HG03571 (cell line): ENCODE results near the gene FAHD2A.
"Not testable (repeated sequence)": the region's sequence is repeated elsewhere in the genome, so short reads cannot be mapped to it uniquely, and the experiment has no call there.

Experiments used
- ATAC-seq: cut with Tn5 transposase; IDR thresholded peaks from one replicate; pipeline ENCODE4 v1.9.1; 2021; ENCODE audit not compliant: unreplicated experiment

FAHD2A gene, protein sequence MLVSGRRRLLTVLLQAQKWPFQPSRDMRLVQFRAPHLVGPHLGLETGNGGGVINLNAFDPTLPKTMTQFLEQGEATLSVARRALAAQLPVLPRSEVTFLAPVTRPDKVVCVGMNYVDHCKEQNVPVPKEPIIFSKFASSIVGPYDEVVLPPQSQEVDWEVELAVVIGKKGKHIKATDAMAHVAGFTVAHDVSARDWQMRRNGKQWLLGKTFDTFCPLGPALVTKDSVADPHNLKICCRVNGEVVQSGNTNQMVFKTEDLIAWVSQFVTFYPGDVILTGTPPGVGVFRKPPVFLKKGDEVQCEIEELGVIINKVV

DNA sequence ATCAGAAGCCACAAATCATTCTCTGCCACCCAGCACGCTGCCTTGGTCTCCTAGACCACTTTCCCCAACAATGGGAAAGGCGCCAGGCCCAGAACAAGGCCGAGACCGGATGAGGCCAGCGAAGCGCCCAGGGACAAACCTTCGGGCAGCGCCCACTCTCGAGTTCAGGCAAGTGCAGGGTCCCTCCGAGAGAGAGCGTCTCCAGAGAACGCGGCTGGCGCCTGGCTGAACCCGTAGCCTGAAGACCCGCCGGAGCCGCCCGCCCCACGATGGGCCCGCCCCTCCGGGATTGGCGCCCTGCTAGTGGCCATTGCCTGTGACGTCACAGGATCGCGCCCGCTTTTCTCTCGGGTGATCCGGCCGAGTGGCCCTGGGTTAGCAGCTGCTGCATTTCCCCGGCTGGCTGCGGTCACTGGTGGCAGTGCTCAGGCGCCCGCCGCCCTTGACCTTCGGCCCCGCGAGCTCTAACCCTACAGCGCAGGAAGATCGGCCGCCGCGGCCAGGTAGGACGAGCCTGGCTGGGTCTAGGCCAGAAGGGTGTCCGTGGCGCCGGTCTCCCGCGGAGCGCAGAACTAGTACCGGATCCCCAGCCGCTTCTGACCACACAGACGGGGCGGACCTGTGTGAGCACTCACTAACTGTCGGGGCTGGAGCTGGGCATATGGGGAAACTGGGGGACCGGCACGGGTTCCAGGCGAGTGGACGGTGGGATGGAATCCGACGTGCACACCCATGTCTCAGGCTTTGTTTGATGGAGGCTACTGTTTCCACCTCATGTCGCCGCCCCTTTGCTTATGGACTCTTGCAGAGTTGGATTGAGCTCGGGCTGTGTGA is at the start of gene FAHD2A:
Gene FAHD2A, plus strand, starts transcription at position 339 of the 834 bp plus-strand sequence. CDS start 2,851 bp downstream, outside the sequence.
- peak; percentile 92 for ATAC-seq

GRCh38 chr2:95353055-95353575 is 49.4 kb upstream of the FAHD2A start:
- ATAC-seq: no peak

DNA sequence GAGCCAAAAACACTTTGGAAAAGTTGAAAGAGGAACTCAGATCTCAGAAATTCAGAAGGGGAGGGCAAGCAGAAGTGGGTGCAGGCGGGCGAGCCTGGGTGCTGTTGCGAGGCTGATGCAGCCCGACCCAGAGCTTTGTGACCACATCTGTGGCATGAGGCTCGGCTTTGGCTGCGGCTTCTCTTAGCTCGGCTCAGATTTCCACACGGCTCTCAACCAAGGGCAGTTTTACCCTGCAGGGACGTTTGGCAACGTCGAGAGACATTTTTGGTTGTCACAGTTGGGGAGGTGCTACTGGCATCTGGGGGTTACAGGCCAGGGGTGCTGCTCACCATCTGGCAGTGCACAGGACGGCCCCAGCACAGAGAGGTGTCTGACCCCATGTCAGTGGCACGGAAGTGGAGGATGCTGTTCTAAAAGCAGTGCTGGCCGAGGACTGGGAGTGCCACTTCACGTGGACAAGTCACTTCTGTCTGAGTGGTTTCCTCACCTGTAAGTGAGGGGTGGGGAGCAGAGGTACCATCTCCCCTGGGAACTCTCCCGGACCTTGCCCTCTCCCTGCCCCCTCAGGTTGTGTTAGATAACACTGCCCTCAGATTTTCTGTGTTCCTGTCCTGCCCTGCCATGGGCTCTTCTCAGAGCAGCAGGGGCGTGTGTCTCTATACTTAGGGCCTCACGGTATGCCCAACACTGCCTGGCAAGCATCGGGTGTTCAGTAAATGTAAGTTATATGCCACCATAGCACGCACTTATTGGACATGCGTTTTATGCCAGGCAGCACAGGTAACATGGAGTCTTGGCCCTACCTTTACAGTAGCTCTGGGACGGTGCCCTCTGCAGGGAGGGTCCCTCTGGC is 48.7 kb upstream of the FAHD2A start:
- ATAC-seq: no peak

DNA sequence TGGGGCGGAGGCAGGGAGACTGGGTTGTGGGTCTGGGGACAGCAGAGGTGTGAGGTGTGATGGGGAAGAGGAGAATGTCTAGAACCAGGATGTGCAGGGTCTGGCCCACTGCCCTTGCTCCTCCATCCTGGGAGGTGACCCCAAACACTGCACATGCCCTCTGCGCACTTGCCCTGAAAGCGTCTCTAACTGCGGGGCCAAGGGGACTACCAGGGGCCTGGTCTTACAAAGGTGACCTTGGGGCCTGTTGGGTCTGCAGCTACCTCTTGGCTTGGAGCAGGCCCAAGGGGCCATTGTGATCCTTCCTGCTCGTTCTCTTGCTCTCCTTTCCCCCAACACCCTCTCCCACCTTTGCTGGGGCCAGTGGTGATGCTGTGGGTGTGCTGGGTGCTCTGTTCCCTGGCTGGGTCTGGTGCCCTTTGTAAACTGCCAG is 48.0 kb upstream of the FAHD2A start:
- ATAC-seq: no peak

DNA sequence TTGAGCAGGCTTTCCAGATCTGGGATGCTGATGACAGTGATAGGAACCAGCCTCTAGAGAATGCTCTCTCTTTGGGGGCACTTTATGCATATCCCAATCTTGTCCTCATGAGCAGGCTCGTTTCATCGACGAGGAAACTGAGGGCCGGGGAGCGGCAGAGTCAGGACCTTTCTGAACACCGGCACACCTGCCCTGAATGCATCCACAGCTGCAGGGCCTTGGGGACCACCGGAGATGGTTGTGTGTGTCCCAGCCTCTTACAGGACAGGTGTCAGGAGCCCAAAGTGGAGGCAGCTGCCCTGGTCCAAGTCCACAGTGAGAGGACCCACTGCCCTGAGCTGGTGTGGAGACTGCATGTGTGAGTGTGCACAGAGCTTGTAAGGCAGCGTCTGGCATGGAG is 47.6 kb upstream of the FAHD2A start:
- ATAC-seq: no peak

GRCh38 chr2:95355486-95355885 is 47.0 kb upstream of the FAHD2A start:
- ATAC-seq: not testable (repeated sequence)

GRCh38 chr2:95356821-95357700 is 45.4 kb upstream of the FAHD2A start:
- no peak for ATAC-seq

DNA sequence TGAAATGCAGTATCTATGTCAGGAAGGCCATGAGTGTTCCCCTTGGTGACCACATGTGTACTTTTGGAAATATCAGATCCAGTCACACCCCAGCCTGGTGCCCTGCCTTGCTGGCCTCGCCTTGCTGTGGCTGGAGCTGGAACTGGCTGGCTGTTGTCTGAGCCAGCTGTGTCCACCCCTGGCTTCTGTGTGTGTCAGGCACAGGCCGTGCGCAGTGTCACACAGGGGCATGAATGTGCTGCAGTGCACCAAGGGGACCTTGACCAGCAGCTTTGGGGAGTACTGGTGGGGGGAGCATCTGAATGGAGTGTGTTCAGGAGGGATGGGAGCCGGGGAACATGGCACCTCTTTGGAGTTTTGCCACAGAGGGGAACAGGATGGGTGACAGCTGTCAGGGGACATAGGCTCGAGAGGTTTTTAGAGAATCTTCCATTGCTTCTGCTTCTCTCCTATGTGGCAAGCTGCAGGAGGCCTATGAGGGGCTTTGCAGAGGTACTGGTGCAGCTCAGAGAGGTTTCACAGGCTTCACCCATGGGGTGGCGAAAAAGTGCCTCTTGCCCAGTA is 44.7 kb upstream of the FAHD2A start:
- no peak for ATAC-seq

DNA sequence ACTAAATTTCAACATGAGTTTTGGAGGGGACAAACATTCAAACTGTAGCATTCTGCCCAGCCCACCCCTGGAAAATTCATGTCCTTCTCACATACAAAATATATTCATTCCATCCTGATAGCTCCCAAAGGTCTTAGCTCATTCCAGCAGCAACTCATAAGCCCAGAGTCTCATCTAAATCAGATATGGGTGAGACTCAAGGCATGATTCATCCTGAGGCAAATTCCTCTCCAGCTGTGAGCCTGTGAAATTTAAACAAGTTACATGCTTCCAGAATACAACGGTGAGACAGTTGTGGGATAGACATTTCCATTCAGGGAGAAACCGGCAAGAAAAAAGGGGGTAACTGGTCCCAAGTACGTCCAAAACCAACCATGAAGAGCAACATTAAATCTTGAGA is 43.5 kb upstream of the FAHD2A start:
- no peak for ATAC-seq

DNA sequence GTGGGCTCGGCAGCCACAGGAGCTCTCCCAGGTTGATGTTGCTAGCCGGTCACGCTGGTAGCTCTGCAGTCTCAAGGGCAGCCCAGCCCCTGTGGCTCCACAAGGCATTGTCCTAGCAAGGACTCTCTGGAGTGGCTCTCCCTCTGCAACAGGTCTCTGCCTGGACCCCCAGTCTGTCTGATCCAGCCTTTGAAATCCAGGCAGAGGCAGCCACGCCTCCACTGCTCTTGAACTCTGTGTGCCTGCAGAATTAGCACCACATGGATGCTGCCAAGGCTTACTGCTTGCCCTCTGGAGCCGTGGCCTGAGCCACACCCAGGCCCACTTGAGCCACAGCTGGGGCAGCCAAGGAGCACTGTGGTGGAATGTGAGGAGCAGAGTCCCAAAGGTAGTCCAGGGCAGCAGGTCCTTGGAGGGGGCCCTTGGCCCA is 43.0 kb upstream of the FAHD2A start:
- ATAC-seq: no peak

- ATAC-seq: no peak
Measured at GRCh38 chr2:95361216-95361980, 41.1 kb upstream of the FAHD2A start.

DNA sequence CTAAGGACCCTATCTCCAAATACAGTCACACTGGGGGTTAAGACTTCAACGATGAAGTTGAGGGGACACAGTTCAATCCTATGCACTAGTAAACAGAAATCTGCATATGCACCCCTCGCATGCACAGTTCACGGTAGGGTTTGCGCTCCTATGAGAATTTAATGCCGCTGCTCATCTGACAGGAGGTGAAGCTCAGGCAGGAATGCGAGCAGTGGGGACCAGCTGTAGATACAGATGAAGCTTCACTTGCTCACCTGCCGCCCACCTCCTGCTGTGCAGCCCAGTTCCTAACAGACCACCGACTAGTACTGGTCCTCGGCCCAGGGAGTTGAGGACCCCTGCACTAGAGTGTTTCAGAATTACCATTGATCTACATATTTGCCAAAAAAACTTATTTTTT is 40.0 kb upstream of the FAHD2A start:
- ATAC-seq: no peak

DNA sequence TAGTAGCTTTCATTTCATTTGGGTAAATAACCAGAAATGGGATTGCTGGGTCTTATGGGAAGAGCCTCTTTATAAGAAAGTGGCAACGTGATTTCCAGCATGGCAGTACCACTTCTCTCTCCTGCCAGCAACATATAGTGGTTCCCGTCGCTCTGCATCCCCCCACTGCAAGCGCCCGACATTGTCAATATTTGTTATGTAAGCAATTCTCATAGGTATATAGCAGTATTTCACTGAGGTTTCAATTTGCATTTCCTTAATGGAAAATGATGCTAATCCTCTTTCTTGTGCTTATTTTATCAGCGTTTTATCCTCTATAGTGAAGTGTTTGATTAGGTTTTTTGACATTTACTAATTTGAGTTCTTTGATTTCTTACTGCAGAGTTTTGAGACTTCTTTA is 36.0 kb upstream of the FAHD2A start:
- ATAC-seq: no peak

GRCh38 chr2:95372216-95372829 is 30.2 kb upstream of the FAHD2A start:
- ATAC-seq: no peak

GRCh38 chr2:95372845-95373244 is 29.7 kb upstream of the FAHD2A start:
- no peak for ATAC-seq

GRCh38 chr2:95374029-95374428 is 28.5 kb upstream of the FAHD2A start:
- no peak for ATAC-seq

GRCh38 chr2:95374451-95374920 is 28.0 kb upstream of the FAHD2A start:
- no peak for ATAC-seq

DNA sequence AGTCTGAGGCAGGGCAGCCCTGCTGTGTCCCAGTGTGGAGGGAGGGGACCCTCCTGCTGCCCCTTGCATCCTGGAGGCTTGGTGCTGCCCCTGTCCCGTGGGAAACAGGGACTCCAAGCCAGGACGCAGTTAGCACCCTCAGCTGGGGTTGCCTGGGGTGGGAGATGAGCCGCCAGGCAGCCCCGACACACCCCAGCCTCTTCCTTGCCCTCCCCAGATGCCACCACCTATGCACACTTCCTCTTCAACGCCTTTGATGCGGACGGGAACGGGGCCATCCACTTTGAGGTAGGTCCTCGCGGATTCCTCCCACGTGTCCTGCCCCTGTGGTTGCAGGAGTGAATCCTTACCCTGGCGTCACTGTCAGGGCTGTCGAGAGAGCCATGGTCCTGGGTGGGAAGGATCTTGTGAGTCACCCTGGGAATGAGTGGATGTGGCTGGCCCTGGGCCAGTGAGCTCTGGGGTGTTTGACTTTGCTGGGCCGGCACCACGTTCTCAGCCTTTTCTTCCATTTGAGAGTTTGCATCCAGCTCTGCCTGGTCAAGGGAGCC is 27.5 kb upstream of the FAHD2A start:
- no peak for ATAC-seq
